ENCODE data around the gene TICRR.

- TF ChIP-seq CTCF (IDR thresholded peaks at IDR 0.05; ENCODE audit: low read depth, low read length, missing input control): no peak
- peak; percentile 45 to 49 for TF ChIP-seq HNF4A (conservative IDR thresholded peaks at IDR 0.05)
- TF ChIP-seq, protein P1, sequence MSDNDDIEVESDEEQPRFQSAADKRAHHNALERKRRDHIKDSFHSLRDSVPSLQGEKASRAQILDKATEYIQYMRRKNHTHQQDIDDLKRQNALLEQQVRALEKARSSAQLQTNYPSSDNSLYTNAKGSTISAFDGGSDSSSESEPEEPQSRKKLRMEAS (IDR thresholded peaks at IDR 0.05): peak; percentile 85
- TF ChIP-seq JUND (IDR thresholded peaks at IDR 0.05): no peak
- TF ChIP-seq ATF3 (IDR thresholded peaks at IDR 0.05): no peak
- TF ChIP-seq RAD21 (IDR thresholded peaks at IDR 0.05): no peak
Observed at GRCh38 chr15:89575146-89575655, at the start of gene TICRR.

Measured in liver (tissue), 3 donors.